HepG2 (cell line): ENCODE measurements around the gene SSBP2. TPM values are rescaled to one million over a fixed set of nuclear protein-coding genes. Genes with fewer than 3 reads are reported as not detected.

Experiments used
- ATAC-seq: fragments of 200-7000 bp; cut with Tn5 transposase; 3 replicates; pipeline ENCODE4 v1.9.1; 2020; ENCODE audit warnings: mild to moderate bottlenecking, moderate library complexity
- BruUV-seq: library from RNA; stranded (reverse); fragments of 400-500 nt; replicated peaks from 2 replicates; lab custom pipeline; 2021; lab: Mats Ljungman, UMichigan
- CTCF ChIA-PET: fragments of 300-600 bp; formaldehyde crosslinking; extraction: SDS; loops from one replicate; lab custom pipeline; 2021; ENCODE audit warnings: low total read pairs, inconsistent platforms, low intra/inter-chr PET ratio; lab: Yijun Ruan, JAX
- POLR2A ChIA-PET: fragments of 350-600 bp; sonication (Branson Sonifier 250); formaldehyde crosslinking; loops from one replicate; lab custom pipeline; 2020; ENCODE audit warnings: antibody characterized with exemption, inconsistent platforms; lab: Yijun Ruan, JAX
- DNase-seq: peaks from one replicate; pipeline ENCODE4 v3.0.0-alpha.2; 2015; ENCODE audit warnings: low spot score
- FAIRE-seq: peaks from 3 replicates; lab custom pipeline; 2011; peaks lifted over from hg19 to GRCh38; lab: Jason Lieb, UNC
- H2AFZ ChIP-seq: one replicate; pipeline ENCODE4 v1.6.1; 2011; ENCODE audit warnings: low read length, inconsistent platforms
- H3K27ac ChIP-seq: fragments of 300-600 bp; 3 replicates; pipeline ENCODE4 v1.8.0; 2011; ENCODE audit warnings: mixed run types, mild to moderate bottlenecking, mixed read lengths, low read length, inconsistent platforms; ENCODE audit not compliant: insufficient read depth; ENCODE audit errors: extremely low read length
- H3K27me3 ChIP-seq, 2 experiments: fragments of 200-600 bp in 1 of 2; 2 replicates in 1 of 2; 3 replicates in 1 of 2; pipeline versions ENCODE4 v1.6.0 to v1.8.0; 2011; ENCODE audit warnings: low read length in 2 of 2, mild to moderate bottlenecking in 2 of 2, moderate library complexity in 2 of 2, inconsistent platforms in 1 of 2; ENCODE audit not compliant: insufficient read depth in 2 of 2, control insufficient read depth in 1 of 2
- H3K36me3 ChIP-seq, 2 experiments: fragments of 200-600 bp in 1 of 2; replicated peaks in 1 of 2; 2 replicates in 1 of 2; 3 replicates in 1 of 2; pipeline versions ENCODE4 v1.5.1 to v1.8.0; 2011; ENCODE audit warnings: low read length in 2 of 2, inconsistent platforms in 1 of 2; ENCODE audit not compliant: insufficient read depth in 2 of 2, control insufficient read depth in 1 of 2
- H3K4me1 ChIP-seq: 2 replicates; pipeline ENCODE4 v1.5.1; 2012; ENCODE audit warnings: low read length, inconsistent platforms; ENCODE audit not compliant: insufficient read depth
- H3K4me2 ChIP-seq: 2 replicates; pipeline ENCODE4 v1.6.0; 2011; ENCODE audit warnings: low read depth, low read length, inconsistent platforms
- H3K4me3 ChIP-seq, 3 experiments: fragments of 200-600 bp in 1 of 3; sonication (generic), shearing (Covaris generic) in 1 of 3; replicated peaks in 1 of 3; 2 replicates each; pipeline ENCODE4 v1.5.1; 2011 to 2016; ENCODE audit warnings: low read length in 3 of 3, inconsistent platforms in 2 of 3, low read depth in 2 of 3, mild to moderate bottlenecking in 2 of 3, control low read depth in 1 of 3, mixed read lengths in 1 of 3; ENCODE audit not compliant: insufficient read depth in 1 of 3
- H3K79me2 ChIP-seq: one replicate; pipeline ENCODE4 v1.6.1; 2011; ENCODE audit warnings: low read length, inconsistent platforms; ENCODE audit not compliant: insufficient read depth
- H3K9ac ChIP-seq: 2 replicates; pipeline ENCODE4 v1.6.0; 2011; ENCODE audit warnings: mild to moderate bottlenecking, low read depth, low read length, inconsistent platforms; ENCODE audit not compliant: insufficient read depth
- H3K9me3 ChIP-seq: 2 replicates; pipeline ENCODE4 v1.5.1; 2012; ENCODE audit warnings: mild to moderate bottlenecking, low read length
- H4K20me1 ChIP-seq: 2 replicates; pipeline ENCODE4 v1.6.0; 2011; ENCODE audit warnings: inconsistent platforms, mild to moderate bottlenecking, low read length, moderate library complexity; ENCODE audit not compliant: insufficient read depth
- CBX5 ChIP-seq: sonication (generic); formaldehyde crosslinking; IDR thresholded peaks from 2 replicates; pipeline ENCODE4 v1.4.0; 2020; ENCODE audit warnings: missing genetic modification reagents, borderline replicate concordance
- KDM6A ChIP-seq: IDR thresholded peaks from 2 replicates; pipeline ENCODE4 v1.6.1; 2016; ENCODE audit warnings: low read depth
- MTA1 ChIP-seq: sonication (generic); formaldehyde crosslinking; IDR thresholded peaks from 2 replicates; pipeline ENCODE4 v1.4.0; 2020; ENCODE audit warnings: missing genetic modification reagents, mild to moderate bottlenecking, borderline replicate concordance
- NR1H2 ChIP-seq: sonication (generic); formaldehyde crosslinking; IDR thresholded peaks from 2 replicates; pipeline ENCODE4 v1.8.1; 2022; ENCODE audit warnings: low read depth, missing genetic modification reagents, borderline replicate concordance
- PHF5A ChIP-seq: IDR thresholded peaks from one replicate; pipeline ENCODE4 v1.6.1; 2018; ENCODE audit warnings: low read depth, missing genetic modification reagents; ENCODE audit not compliant: unreplicated experiment
- REXO4 ChIP-seq: sonication (generic); formaldehyde crosslinking; IDR thresholded peaks from 2 replicates; pipeline ENCODE4 v1.8.0; 2022; ENCODE audit warnings: missing genetic modification reagents, mild to moderate bottlenecking, borderline replicate concordance
- SIN3B ChIP-seq: fragments of 150-350 bp; IDR thresholded peaks from 2 replicates; pipeline ENCODE4 v1.6.1; 2014; ENCODE audit warnings: low read length
- WIZ ChIP-seq: sonication (generic); formaldehyde crosslinking; IDR thresholded peaks from 2 replicates; pipeline ENCODE4 v1.5.1; 2020; ENCODE audit warnings: mild to moderate bottlenecking, missing genetic modification reagents
- YEATS2 ChIP-seq: sonication (generic); formaldehyde crosslinking; IDR thresholded peaks from 2 replicates; pipeline ENCODE4 v1.4.0; 2020; ENCODE audit warnings: missing genetic modification reagents, borderline replicate concordance
- ZNF160 ChIP-seq: sonication (generic); formaldehyde crosslinking; IDR thresholded peaks from 2 replicates; pipeline ENCODE4 v1.8.0; 2022; ENCODE audit warnings: mild to moderate bottlenecking, inconsistent platforms, missing genetic modification reagents
- ZNF292 ChIP-seq: sonication (generic); formaldehyde crosslinking; IDR thresholded peaks from 2 replicates; pipeline ENCODE4 v1.8.1; 2022; ENCODE audit warnings: mild to moderate bottlenecking, low read depth, missing genetic modification reagents, borderline replicate concordance
- ZNF616 ChIP-seq: sonication (generic); formaldehyde crosslinking; IDR thresholded peaks from 2 replicates; pipeline ENCODE4 v1.5.0; 2020; ENCODE audit warnings: low read depth, mild to moderate bottlenecking, missing genetic modification reagents
- in situ Hi-C: cut with HindIII; loops from 2 replicates; pipeline ENCODE4 v1.10.0; 2017; ENCODE audit warnings: low pct_unique_long_range_greater_than_20kb; ENCODE audit not compliant: extremely low pct_ligation_motif_present
- intact Hi-C: fragments of 100-400 bp; cut with micrococcal nuclease; formaldehyde crosslinking; loops from one replicate; pipeline ENCODE4 v1.10.0; 2022; ENCODE audit not compliant: unreplicated experiment
- polyA plus RNA-seq, 8 experiments: library from polyadenylated mRNA; depleted of rRNA in 3 of 8; stranded (reverse) in 7 of 8; unstranded in 1 of 8; fragments of >200 nt; fragmentation: Illumina TruSeq in 4 of 8; extraction: Trizol in 4 of 8; gene quantifications; 2 replicates each; pipeline versions ENCODE4 v1.2.1 to v1.2.3, GENCODE V29; 2011 to 2016; ENCODE audit warnings: low read depth in 4 of 8, missing spikeins in 1 of 8, mixed read lengths in 1 of 8; ENCODE audit not compliant: insufficient read depth in 1 of 8
- total RNA-seq, 5 experiments: library from RNA; depleted of rRNA; stranded (reverse); fragments of >200 nt; fragmentation: Illumina TruSeq; extraction: Trizol; gene quantifications; 2 replicates each; pipeline ENCODE4 v1.2.3, GENCODE V29; 2016; ENCODE audit warnings: low read depth in 1 of 5
- TF ChIP-seq, protein P1 (sequence below): sonication (generic); formaldehyde crosslinking; IDR thresholded peaks from 2 replicates; pipeline ENCODE4 v1.4.0; 2020; ENCODE audit warnings: low read depth, mild to moderate bottlenecking, missing genetic modification reagents
- TF ChIP-seq, protein P2 (sequence below): IDR thresholded peaks from 2 replicates; pipeline ENCODE4 v1.6.1; 2018; ENCODE audit warnings: missing genetic modification reagents, mild to moderate bottlenecking, missing compliant biosample characterization
- TF ChIP-seq, protein P3 (sequence below): sonication (generic); formaldehyde crosslinking; IDR thresholded peaks from 2 replicates; pipeline ENCODE4 v1.4.0; 2020; ENCODE audit warnings: missing genetic modification reagents
- TF ChIP-seq, protein P4 (sequence below): sonication (generic); formaldehyde crosslinking; IDR thresholded peaks from 2 replicates; pipeline ENCODE4 v1.5.0; 2020; ENCODE audit warnings: missing genetic modification reagents

Gene SSBP2
- total and polyA plus RNA-seq, 2 of the 13 experiments (the other 11 are each of a cell fraction or from before 2014, with no cell fraction given) = 0.16 TPM; not detected in 1

DNA sequence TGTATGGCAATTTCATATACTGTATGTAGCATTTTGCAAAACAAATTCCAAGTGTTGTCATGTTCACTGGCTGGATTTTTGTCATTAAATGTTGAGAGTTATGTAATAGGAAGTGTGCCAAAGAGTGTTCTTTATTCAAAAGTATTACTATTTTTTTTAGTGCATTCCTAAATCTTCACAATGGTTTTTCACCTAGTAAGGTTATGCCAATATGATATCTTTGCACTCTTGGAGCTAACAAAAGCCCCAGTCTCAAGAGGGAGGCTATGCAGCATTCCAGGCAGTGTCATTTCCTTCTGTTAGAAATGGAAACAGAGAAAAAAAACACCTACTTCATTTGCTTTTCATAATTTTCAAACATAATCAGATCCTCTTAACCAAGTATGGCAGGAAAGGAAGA lies 5.1 kb upstream of the SSBP2 start:
- TF ChIP-seq KDM6A (CRISPR knock-in tag) (no peak), ZNF292 (CRISPR knock-in tag) (no peak), SIN3B (no peak), ZNF616 (CRISPR knock-in tag) (no peak), CBX5 (CRISPR knock-in tag) (no peak), REXO4 (CRISPR knock-in tag) (no peak), YEATS2 (CRISPR knock-in tag) (no peak), MTA1 (CRISPR knock-in tag) (no peak), NR1H2 (CRISPR knock-in tag) (no peak), PHF5A (CRISPR knock-in tag) (no peak), ZNF160 (CRISPR knock-in tag) (no peak), WIZ (CRISPR knock-in tag) (no peak)
- TF ChIP-seq, protein P1, sequence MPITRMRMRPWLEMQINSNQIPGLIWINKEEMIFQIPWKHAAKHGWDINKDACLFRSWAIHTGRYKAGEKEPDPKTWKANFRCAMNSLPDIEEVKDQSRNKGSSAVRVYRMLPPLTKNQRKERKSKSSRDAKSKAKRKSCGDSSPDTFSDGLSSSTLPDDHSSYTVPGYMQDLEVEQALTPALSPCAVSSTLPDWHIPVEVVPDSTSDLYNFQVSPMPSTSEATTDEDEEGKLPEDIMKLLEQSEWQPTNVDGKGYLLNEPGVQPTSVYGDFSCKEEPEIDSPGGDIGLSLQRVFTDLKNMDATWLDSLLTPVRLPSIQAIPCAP = no peak
- TF ChIP-seq, protein P2, sequence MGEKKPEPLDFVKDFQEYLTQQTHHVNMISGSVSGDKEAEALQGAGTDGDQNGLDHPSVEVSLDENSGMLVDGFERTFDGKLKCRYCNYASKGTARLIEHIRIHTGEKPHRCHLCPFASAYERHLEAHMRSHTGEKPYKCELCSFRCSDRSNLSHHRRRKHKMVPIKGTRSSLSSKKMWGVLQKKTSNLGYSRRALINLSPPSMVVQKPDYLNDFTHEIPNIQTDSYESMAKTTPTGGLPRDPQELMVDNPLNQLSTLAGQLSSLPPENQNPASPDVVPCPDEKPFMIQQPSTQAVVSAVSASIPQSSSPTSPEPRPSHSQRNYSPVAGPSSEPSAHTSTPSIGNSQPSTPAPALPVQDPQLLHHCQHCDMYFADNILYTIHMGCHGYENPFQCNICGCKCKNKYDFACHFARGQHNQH (CRISPR knock-in tag) = no peak
- TF ChIP-seq, protein P3, sequence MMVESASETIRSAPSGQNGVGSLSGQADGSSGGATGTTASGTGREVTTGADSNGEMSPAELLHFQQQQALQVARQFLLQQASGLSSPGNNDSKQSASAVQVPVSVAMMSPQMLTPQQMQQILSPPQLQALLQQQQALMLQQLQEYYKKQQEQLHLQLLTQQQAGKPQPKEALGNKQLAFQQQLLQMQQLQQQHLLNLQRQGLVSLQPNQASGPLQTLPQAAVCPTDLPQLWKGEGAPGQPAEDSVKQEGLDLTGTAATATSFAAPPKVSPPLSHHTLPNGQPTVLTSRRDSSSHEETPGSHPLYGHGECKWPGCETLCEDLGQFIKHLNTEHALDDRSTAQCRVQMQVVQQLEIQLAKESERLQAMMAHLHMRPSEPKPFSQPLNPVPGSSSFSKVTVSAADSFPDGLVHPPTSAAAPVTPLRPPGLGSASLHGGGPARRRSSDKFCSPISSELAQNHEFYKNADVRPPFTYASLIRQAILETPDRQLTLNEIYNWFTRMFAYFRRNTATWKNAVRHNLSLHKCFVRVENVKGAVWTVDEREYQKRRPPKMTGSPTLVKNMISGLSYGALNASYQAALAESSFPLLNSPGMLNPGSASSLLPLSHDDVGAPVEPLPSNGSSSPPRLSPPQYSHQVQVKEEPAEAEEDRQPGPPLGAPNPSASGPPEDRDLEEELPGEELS (CRISPR knock-in tag) = no peak
- TF ChIP-seq, protein P4, sequence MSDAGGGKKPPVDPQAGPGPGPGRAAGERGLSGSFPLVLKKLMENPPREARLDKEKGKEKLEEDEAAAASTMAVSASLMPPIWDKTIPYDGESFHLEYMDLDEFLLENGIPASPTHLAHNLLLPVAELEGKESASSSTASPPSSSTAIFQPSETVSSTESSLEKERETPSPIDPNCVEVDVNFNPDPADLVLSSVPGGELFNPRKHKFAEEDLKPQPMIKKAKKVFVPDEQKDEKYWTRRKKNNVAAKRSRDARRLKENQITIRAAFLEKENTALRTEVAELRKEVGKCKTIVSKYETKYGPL (CRISPR knock-in tag) = no peak
- no peak overlapping the region for H3K27ac ChIP-seq
- FAIRE-seq (no peak), DNase-seq (no peak), ATAC-seq (no peak)
- no peak overlapping the region for H2AFZ ChIP-seq
- H3K36me3 ChIP-seq = no peaks in the 10 kb centered on the region
- CTCF ChIA-PET = no interaction called here
- H3K79me2 ChIP-seq = no peaks in the 10 kb centered on the region
- H3K4me2 ChIP-seq = no peak overlapping the region
- no peaks in the 10 kb centered on the region for H3K4me1 ChIP-seq
- H3K9ac ChIP-seq = no peak overlapping the region
- H3K9me3 ChIP-seq = no peaks in the 10 kb centered on the region
- in situ Hi-C loops = no loop called here
- H3K4me3 ChIP-seq = no peak overlapping the region
- intact Hi-C loops = no loop called here
- peaks cover 0 to 8% of the 10 kb centered on the region in 2 experiments; a peak in 2 of 5 replicates for H3K27me3 ChIP-seq
- no TSS peak for BruUV-seq
- no peaks in the 10 kb centered on the region for H4K20me1 ChIP-seq
- POLR2A ChIA-PET = no interaction called here
